GM13976 (cell line): ENCODE measurements around the gene OST4.

Source experiments
- DNase-seq: peaks from one replicate; pipeline ENCODE4 v3.0.0; 2012; ENCODE audit warnings: low spot score
- CTCF ChIP-seq: IDR thresholded peaks from 2 replicates; pipeline ENCODE4 v1.5.1; 2012; ENCODE audit warnings: borderline replicate concordance, mild to moderate bottlenecking; ENCODE audit not compliant: insufficient read depth; ENCODE audit errors: extremely low read depth, missing control alignments, control extremely low read depth
- in situ Hi-C: fragments of 300-500 bp; cut with MboI; formaldehyde crosslinking; loops from one replicate; pipeline ENCODE4 v1.12.0; 2022; ENCODE audit warnings: low sequenced_read_pairs, mixed read lengths, inconsistent platforms; ENCODE audit not compliant: unreplicated experiment

The OST4 gene

GRCh38 chr2:27109083-27109482 lies 37.6 kb upstream of the OST4 start:
- in situ Hi-C loops = loop anchor here (10.0 kb wide), 1 partner anchor 176 kb away; the partner anchor contains the start of gene TRIM54
- no peak for TF ChIP-seq CTCF
- DNase-seq = no peak

- in situ Hi-C loops = loop anchor here (10.0 kb wide), 1 partner anchor 177 kb away; the partner anchor contains the start of gene TRIM54
- TF ChIP-seq CTCF = no peak
- DNase-seq = no peak
Observed at GRCh38 chr2:27108221-27108620, 36.8 kb upstream of the OST4 start.

- no peak for DNase-seq
- in situ Hi-C loops = loop anchor here (10.0 kb wide), 1 partner anchor 179 kb away; the partner anchor contains the start of gene TRIM54
- no peak for TF ChIP-seq CTCF
Observed at GRCh38 chr2:27105981-27106380, 34.5 kb upstream of the OST4 start.

GRCh38 chr2:27102329-27102728 lies 30.9 kb upstream of the OST4 start:
- in situ Hi-C loops = loop anchor here (10.0 kb wide), 1 partner anchor 182 kb away; the partner anchor contains the start of gene TRIM54
- DNase-seq = no peak
- no peak for TF ChIP-seq CTCF

GRCh38 chr2:27100036-27100435 lies 28.6 kb upstream of the OST4 start:
- TF ChIP-seq CTCF = no peak
- no peak for DNase-seq
- in situ Hi-C loops = loop anchor here (10.0 kb wide), 1 partner anchor 185 kb away; the partner anchor contains the start of gene TRIM54

GRCh38 chr2:27099334-27099955 lies 28.0 kb upstream of the OST4 start:
- no peak for DNase-seq
- in situ Hi-C loops = loop anchor here (10.0 kb wide), 1 partner anchor 95 kb away; no protein-coding TSS in a partner anchor
- no peak for TF ChIP-seq CTCF
